SKM-1 (cell line): ENCODE measurements around the gene TAF10.

Experiments used
- DNase-seq: peaks from one replicate; lab custom pipeline; 2025; ENCODE audit not compliant: unreplicated experiment; lab: John Stamatoyannopoulos, UW

Gene TAF10

DNA sequence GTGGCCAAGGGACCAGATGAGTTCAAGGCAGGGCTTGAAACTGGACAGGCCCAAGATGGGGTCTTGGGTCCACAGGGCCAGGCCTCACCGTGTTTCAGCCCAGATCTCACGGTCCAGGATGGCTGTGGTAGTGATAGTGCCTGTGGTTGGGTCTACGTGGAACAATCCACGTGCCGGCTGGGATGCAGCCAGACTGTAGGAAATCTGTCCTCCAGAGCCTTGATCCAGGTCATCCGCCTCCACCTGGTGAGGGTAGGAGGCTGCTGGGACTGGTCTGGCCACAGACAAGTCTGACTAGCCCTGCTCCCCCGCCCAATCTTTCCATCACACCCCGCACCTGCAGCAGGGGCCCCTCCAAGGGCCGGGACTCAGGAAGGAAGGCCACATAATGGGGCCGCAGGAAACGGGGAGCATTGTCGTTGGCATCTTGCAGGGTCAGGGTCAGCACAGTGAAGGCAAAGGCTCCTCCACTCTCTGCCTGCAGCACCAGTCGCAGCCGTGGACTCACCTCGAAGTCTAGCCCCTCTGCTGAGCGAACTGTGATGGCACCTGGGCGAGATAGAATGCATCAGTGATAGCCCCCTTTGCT is 13.9 kb upstream of the TAF10 start:
- DNase-seq: no peak

DNA sequence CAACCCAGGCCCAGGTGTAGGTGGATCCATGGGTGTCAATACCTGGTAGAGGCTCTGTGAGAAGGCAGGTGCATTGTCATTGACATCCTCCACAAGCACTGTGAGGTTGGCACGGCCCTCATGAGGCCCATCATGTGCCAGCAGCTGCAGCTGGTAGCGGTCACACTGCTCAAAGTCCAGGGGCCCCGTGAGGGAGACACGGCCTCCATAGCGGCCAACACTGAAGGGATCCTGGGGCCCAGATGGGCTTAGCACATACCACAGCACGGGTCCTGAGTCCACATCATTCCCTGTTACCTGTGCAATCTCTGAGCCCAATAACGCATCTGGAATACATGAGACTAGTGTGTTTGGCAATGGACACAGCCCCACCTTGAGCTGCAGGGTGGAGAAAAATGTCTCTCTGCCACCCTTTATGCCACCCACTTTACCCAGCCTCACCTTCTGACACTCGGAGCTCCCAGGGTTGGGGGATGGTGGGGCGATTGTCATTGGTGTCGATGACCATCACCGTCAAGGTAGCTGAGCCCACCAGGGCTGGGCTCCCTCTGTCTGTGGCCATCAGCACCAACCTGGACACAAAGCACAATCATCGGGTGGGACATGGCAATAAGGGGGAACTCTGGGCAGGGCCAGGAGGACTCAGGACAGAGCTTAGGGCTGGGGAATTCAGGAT is 13.3 kb upstream of the TAF10 start:
- DNase-seq: no peak

DNA sequence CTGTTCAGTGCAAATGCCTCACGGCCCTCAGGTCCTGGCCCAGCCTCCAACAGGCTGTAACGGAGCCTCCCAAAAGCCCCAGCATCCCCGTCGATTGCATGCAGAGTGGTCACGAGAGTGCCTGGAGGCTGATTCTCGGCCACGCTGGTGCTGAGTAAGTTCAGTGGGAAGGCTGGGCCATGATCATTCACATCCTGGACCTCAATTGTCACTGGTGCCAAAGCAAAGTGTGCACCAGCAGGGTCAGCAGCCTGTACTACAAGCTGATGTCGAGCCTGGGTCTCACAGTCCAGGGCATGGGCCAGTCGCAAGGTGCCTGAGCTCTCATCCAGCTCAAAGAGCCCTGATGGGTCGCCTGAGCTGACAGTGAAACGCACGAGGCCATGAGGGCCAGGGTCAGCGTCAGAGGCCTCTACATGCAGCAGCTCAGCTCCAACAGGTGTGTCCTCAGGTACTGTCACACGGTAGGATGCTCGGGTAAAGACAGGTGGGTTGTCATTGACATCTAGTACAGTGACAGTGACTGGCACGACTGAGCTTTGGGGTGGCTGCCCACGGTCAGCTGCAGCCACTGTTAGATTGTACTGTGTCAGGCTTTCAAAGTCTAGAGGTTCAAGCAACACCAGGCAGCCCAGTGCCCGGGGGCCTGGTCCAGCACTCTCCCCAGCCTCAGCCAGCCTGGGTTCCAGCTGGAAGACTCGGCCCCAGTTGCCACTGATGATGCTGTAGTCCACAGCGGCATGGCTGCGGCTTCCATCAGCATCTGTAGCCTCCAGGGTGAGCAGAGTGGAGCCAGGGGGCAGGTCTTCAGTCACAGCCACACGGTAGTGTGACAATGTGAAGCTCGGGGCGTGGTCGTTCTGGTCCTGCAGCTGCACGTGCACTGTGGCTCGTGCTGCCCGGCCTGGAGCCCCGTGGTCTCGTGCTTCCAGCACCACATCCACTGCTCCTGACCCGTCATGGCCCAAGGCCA is 11.7 kb upstream of the TAF10 start:
- DNase-seq: no peak

DNA sequence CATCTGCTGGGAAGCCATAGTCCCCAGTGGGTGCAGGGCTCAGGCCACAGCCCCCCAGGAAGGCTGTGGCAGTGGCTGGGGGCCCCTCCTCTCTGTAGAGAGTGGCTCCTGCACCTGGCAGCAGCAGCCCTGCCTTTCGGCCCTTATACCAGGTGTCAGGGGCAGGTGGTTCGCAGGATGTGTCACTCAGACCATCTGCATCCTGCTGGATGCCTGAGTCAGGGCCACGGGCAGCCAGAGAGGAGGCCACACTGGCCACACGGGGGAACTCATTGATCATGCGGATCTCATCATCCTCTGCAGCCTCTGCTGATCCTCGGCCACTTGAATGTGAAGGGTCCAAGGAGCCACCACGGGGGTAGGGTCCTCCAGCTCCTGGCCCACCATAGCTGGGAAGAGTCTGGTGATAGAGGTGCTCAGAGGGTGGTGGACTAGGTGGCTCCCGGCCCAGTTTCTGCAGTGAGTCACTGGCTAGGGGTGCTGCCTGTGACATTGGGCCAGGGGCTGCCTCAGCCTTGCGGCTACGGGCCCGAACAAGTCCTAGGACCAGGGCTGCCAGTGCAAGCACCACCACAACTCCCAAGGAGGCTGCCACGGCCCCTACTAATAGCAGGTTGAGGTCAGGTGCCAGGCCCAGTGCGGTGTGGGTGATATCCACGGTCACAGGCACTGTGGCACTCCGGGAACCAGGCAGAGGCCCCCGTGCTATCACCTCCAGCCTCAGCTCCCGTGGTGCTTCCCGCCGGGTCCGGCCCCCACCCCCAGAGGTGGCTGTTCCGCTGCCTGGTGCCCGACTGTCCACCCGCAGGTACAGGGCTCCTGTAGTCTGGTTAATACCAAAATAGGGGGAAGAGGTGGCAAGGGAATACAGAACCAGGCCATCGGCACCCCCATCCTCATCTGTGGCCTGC is 10.5 kb upstream of the TAF10 start:
- no peak for DNase-seq

DNA sequence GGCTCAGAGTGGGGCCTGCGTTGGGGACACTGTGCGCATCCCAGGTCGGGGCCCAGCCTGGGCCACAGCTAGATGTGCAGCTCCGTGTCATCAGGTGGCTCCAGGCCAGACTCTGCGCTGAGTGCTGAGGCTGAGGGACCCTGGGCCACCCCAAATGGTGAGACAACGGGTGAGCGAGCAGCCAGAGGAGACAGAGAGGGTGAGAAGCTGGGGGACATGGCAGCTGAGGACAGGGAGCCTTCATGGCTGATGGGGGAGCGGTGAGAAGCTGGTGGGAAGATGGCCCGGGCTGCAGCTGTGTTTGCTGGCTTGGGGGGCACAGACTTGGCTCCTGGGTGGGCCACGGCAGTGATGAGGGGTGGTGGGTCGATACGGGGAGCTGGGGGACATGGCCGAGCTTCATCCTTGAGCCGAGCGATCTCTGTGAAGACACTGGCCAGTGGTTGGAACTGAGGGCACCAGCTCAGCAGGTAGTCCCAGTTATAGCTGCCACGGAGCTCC is 9.7 kb upstream of the TAF10 start:
- no peak for DNase-seq

DNA sequence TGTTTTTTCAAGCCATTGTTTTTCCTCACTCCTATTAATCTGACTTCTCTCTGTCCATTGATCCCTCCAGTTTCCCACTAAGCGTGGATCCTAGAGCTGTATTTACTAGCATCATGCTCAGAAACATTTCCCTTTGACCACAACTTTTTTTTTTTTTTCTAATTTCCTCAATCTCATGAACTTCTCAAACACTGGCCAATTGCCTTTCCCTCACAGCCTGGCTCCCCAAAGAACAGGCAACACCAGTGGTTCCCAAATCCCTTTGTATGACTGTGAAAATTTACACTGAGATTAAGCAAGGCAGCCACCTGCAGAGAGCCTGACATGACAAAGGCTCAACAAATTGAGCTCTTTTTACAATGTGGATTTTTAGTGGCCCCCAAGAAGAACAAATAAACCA is 8.6 kb upstream of the TAF10 start:
- no peak for DNase-seq

DNA sequence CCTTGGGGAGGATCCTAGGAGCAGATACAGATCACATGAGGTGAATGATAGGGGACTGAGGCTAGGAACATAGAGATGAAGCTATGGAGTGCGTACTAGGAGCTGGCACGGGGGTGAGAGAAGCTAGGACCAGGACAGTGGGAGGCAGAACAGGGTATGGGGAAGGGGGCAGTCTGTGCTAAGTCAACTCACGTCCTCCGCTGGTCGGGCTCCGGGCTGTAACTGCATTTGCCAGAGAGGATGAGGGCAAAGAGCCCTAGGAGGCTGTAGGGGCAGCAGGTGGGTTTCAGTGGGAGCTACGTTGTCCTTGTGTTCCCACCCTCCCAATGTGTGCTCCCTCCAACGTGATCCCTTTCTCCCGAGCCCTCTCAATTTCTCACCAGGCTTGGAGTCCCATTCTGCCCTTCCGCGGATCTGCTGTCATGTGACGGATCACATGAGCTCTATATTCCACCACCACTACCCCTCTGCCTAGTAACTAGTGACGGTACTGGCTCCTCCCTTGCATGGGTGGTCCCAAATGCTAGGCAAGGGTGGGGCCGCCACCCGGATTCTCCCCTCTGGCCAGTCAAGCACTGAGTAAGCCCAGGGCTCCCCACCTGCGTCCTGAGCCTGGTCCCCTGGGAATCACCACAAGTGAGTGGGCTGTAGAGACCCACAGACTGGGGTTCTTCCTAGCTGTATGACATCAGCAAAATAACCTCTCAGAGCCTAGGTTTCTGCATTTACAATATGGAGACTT is 7.2 kb upstream of the TAF10 start, which contains the start of gene TPP1:
Gene TPP1, minus strand, starts transcription at position 419 of the 742 bp plus-strand sequence. Its CDS starts 22 bp downstream, at position 397.
- peak; percentile 85 for DNase-seq

DNA sequence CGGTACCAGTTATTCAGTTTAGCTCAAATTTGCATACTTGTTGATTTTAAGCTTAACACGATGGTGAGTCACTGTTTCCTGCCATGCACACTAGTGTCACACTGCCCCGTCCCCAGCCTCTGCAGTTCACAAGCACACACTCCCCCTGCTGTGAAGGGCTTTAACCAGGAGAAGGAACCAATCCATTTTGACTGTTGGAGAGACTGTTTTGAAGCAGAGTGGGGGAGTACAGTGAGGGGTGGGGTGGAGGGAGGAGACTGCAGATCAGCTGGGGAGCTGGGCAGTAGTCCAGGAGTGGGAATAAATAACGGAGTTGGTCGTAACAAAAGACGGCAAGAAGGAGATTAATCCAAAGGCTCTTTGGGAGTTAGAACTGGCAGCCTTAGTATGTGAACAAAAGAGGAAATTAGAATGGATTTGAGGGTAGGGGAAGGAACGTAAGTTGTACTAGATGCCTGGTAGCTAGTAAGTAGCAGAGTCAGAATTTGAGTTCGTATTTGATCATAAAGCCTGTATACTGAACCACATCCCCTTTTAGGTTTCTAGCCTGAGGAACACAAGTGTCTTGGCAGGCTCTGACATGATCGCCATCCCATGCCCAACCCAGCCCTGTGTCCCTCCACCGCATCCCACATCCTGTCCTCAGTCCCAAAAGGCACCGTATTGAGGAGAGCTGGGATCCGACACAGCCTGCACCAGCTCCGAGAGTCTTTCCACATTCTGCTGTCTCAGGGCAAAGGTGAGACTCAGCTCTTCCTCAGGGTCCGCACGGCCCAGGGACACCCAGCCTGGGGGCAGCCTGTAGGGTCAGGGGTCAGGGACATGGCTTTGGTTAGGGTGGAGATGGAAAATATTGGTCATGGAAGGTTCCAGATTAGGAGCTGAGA is 6.3 kb upstream of the TAF10 start:
- DNase-seq: no peak

DNA sequence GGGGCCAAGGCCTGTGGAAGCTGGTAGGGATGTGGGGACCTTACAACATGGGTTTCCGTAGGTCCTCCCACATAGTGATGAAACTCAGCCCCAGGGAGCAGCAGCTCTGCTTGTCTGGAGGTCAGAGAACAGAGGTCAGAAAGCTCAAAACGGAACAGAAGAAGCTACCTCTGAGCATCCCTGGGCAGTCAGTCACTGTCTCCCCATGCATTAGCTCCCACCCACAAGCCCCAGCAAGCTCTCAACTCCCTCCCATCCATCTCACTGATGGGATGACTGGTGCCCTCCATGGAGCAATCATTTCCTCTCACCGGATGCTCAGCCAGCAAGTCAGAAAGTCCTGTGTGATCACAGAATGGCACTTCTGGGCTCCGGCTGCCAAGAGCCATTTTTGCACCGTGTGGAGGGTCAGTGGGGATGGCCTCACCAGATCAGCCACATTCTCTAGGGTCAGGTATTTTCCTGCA is 5.3 kb upstream of the TAF10 start:
- DNase-seq: no peak

DNA sequence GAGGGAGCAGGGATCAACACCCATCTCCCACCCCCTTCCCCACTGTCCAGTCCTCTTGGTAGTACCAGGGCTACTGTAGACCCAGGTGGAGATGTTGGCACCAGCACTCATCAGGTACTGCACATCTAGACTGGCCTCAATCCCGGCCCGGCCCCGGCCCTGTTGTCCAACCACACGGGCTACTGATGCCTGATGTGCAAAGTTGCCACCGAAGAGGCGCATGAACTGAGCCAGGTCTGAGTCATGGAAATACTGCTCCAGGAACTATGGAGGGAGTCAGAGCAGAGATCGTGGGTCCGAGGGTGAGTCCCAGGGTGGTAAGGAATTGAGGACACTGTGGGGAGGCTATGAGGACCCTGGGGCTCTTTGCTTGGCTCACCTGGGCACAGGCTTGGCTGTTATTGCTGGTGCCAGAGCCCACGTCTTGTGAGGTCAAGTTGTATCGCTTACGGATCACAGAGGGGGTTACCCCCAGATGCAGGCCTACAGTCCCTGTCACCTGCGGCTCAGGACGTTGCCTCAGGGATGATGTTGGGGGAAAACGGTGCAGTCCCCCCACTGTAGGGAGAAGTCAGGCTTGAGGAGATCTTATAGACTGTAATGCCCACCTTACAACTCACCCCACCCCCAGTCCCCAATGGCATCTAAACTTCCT is 4.7 kb upstream of the TAF10 start:
- DNase-seq: no peak

DNA sequence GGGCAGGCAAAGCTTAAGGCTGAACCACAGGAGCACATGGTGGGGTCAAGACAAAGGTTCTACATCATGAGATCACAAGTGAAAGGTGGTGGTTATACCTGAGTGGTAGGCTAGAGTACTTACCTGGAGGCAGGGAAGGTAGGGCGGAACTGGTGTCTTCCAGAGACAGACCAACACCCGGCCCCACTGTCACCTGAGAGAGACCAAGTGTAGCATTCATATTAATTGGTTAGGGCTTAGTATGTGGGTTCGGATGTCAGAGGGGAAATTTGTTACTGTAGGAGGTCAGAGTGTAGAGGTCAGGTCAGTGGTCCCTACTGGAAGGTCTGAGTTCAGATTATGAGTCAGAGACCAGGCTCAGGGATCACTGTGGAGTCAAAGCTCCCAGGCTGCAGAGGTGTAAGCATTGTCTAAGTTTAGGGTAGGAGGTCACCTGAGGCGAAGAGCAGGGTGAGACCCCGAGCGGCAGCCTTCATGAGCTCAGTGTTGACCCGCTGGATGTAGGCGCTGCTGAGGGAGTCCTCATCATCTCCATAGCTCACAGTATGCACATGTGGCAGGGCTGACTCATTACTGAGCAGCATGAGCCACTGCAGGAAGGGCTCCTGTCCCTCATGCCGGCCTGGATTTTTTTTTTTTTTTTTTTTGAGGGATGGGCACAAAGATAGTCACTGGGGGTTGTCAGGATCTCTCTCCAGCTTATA is 4.0 kb upstream of the TAF10 start:
- DNase-seq: no peak

DNA sequence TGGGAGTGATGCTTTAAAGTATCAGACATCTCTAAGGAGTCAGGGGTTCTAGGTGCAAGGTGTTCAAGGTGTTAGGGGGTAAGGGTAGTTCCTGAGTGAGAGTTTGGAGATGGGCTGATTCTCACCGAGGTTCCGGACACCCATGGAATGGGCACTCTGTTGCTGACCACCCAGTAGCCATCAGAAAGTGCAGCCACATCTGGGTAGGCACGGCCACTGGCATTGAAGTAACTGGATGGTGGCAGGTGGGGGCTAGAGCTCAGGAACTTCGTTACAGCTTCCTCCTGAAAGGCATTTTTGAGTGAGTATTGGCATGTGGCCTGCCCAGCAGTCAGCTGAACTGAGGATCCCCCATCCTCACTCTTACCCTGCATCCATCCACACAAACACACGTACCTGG is 3.0 kb upstream of the TAF10 start:
- DNase-seq: no peak

DNA sequence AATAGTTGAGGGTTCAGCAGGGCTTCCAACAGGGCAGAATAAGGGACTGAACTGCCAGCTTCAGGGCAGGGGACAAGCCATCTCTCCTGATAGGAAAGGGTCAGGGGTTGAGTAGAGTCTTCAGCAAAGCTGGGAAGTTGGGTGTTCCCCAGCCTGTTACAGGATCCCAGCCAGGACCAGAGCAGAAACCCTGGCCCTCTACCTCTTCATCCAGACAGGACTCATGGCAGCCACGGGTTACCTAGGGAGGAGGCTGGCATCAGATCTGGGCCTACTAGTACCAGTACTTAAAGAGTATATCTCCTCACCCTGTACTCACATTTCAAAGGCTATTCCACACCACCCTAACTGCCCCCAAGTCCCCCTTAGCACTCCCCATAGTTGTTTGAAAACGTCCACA is 2.4 kb upstream of the TAF10 start:
- DNase-seq: no peak

DNA sequence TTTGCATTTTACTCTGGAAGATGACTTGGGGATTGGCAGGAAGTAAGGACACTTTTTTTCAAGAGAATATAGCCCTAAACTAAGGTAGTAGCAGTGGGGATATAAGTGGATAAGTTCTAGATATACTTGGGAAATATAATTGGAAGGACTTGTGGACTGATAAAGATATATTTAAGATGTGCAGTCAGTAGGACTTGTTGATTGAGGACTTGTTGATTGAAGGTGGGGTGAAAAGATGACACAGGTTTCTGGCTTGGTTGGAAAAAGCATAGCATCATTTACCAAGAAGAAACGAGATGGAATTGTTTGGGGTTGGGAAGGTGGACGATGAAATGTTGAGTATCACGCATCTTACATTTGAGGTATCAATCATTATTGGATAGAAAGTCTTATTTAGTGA is 1.5 kb upstream of the TAF10 start:
- DNase-seq: no peak

DNA sequence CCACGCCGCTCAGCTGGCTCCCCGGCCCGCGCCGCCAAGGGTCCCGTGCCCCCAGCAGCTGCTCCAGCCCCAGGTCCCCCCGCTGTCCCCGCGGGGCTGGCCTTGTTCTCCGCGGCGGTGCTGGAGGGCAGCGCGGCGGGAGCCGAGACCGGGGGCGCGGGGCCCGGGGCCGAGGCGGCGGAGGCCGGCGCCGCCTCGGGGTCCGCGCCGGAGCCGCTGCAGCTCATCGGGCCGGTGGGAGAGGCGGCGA is 128 bp downstream of the TAF10 start:
- no peak for DNase-seq

DNA sequence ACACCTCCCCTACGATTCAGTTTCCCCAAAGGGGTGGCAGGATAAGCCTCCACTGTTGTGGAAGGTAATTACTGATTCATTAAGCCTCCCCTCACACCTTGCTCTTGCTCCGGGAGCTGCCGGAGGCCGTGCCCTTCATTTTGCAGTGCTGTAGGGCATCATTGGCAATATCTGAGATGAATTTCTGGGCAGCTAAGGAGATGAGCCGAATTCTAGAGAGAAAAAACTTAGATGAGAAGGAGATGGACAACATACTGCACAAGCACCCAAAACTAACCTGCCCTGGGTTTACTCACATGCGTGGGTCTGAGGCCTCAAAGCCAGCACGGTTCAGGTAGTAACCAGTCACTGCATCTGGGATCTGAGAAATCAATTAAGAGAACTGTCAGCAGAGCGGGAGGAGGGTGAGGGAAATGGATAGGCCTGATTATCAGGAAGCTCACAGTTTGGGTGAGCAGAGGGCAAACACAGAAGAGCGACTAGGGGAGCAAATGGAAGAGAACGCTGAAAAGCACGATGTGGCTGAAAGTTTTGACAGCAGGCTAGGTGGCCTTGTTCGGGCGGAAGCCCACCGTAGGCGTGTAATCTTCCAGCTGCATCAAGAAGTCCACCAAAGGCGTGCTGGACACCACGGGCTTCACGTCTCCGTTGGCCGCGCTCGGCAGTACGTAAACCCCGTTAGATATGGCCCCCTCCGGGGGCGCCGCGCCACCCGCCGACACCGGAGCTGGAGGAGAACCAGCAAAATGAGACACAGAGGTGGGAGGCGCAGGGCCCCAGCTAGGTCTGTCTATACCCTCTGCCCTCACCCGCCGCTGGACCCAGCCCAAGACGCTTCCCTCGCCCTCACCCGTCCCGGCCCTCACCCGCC is 689 bp downstream of the TAF10 start:
- DNase-seq: no peak

DNA sequence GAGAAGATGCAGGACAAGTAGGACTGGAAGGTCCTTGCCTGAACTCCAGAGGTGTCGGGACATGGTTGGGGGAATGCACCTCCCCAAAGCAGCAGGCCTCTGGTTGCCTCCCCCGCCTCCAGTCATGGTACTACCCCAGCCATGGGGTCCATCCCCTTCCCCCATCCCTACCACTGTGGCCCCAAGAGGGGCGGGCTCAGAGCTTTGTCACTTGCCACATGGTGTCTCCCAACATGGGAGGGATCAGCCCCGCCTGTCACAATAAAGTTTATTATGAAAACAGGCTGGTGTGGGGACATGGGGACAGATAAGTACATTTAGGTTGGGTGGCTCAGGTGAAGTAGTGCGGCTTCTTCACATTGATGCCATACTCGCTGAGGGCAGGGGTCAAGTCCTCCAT is 1.4 kb downstream of the TAF10 start:
- no peak for DNase-seq
